ENCODE data around the gene RAD51C. TPM values are rescaled to one million over a fixed set of nuclear protein-coding genes. Genes with fewer than 3 reads are reported as not detected.
"Not testable (repeated sequence)": the region's sequence is repeated elsewhere in the genome, so short reads cannot be mapped to it uniquely, and the experiment has no call there.

RAD51C gene
- total RNA-seq, 1 donor from 2014 or later, result 32.5 TPM

DNA sequence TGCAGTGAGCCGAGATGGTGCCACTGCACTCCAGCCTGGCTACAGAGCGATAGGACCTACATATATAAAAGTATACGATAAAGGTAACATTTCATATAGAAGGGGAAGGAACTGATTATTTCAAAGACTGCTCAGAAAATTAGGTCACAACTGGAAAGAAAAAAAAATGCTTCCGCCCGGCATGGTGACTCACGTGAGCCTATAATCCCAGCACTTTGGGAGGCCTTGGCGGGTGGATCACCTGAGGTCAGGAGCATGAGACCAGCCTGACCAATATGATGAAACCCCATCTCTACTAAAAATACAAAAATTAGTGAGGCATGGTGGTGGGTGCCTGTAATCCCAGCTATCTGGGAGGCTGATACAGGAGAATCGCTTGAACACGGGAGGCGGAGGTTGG lies 8.4 kb upstream of the RAD51C start:
- DNase-seq (ENCODE audit: low spot score), result no peak

DNA sequence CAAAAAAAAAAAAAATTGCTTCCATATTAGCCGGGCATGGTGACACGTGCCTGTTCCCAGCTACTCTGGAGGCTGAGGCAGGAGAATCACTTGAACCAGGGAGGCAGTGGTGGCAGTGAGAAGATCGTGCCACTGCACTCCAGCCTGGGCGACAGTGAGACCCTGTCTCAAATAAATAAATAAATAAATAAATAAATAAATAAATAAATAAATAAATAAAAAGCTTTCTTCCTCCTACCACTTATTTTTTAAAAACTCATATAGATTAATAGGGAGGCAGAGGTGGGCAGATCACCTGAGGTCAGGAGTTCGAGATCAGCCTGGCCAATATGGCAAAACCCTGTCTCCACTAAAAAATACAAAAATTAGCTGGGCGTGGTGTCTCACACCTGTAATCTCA lies 7.9 kb upstream of the RAD51C start:
- not testable (repeated sequence) for DNase-seq (ENCODE audit: low spot score)

DNA sequence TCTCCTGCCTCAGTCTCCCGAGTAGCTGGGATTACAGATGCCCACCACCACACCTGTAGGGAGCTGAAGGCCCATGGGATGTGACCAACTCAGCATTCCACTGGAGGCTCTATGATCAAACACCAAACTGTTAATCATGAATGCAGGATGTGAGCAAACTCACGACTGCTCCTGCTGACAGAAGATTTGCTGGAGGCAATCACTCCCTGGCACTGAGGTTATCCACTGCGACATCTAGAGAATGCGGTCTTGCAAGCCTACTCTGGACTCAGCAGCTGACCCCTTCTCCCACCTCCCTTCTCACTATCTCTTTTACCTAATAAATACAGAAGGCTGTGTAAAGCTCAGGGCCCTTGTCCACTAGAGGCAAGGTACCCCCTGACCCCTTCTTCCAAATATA lies 5.4 kb upstream of the RAD51C start:
- no peak for DNase-seq (ENCODE audit: low spot score)

DNA sequence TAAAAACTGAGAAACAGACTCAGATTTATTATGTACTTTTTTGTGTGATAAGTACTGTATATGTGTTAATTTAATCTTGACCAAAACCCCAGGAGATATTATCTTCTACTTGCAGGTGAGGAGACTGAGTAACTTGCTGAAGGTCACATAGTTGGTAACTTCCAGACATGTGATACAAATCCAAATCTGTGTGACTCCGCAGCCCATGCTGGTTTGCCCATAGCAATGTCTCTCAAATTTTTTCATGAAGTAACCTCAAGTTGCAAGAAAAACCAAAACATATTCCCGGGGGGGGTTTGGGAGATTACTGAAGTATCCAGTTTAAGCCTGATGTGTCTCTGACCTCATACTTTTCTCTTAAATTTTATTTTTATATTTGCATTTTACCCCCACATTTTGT lies 3.9 kb upstream of the RAD51C start:
- DNase-seq (ENCODE audit: low spot score), result no peak

DNA sequence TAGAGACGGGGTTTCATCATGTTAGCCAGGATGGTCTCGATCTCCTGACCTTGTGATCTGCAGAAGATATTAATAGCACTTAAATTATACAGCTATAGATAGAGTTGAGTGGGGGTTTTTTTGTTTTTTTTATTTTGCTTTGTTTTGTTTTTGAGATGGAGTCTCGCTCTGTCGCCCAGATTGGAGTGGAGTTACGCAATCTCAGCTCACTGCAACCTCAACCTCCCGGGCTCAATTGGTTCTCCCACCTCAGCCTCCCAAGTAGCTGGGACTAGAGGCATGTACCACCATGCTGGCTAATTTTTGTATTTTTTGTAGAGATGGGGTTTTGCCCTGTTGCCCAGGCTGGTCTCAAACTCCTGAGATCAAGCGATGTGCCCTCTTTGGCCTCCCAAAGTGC lies 2.4 kb upstream of the RAD51C start:
- DNase-seq (ENCODE audit: low spot score), result not testable (repeated sequence)

DNA sequence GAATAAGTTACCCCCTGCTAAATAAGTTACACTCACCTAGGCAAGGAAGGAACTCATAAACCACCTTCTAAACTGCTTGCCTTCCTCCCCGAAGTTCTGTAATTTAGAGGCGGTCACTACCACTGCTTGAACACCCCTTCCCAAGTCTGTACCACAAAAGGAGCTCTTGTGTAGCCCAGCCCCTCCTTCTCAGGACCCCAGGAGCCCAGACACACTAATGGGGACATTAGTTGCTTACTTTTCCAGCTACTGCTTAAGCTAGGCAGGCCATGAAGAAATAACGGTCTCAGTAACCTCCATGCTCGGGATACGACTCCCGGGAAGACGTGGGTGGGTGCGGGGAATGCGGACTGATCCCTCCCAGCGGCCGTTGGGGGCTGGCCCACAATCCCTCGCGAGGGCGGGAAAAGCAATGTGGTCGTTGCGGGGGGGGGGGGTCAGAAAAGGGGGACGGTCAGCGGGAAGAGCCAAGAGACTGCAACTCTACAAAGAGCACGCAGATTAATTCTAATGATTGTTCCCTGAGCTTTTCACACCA lies 632 bp upstream of the RAD51C start, which contains the start of gene TEX14:
Gene TEX14, minus strand, starts transcription at position 345 of the 538 bp plus-strand sequence. CDS start 40,044 bp downstream, outside the sequence.
- DNase-seq (ENCODE audit: low spot score), result no peak

DNA sequence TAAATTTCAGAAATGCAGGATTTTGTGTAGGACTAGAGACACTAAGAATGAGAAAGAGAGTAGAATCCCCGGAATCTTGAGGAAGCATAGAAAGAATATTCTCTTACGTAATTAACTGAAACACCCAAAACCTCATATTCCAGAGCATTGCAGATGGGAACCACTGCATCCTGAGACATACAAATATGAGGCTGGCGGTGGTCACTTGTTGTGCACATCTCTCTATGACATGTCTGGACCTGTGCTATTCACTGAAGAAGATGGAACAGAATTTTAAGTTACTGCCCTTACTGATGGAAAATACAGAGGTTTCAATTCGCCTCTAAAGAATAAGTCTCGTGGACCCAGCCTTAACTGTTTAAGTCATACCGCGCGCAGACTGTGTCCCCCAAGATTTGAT lies 806 bp downstream of the RAD51C start:
- no peak for DNase-seq (ENCODE audit: low spot score)

DNA sequence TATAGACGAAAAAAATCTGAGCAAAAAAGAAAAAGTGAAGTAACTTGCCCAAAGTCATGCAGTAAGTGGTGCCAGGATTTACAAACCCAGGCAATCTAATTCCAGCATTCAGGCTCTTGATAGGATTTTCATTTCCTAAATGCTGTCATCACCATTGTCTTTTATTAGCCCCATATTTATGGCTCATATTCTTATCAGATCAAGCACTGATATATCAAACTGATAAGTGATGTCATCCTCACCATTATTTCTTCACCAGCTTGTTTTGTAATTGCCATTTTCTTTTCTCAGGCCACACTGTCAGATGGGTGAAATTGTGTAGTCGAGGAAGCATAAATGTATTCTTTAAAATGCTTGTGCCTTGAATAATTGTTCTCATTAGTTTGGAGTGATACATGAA lies 1.3 kb downstream of the RAD51C start:
- no peak for DNase-seq (ENCODE audit: low spot score)

DNA sequence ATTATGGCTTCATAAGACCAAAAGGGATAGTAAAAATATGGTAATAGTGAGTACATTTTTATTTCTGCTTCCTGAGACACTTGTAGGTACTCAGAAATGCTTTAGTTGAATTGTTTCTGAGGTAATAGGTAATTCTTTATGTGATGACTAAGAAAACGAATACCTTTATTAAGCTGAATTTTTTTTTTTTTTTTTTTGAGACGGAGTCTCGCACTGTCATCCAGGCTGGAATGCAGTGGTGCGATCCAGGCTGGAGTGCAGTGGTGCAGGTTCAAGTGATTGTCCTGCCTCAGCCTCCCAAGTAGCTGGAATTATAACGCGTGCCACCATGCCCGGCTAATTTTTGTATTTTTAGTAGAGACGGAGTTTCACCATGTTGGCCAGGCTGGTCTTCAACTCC lies 1.9 kb downstream of the RAD51C start:
- DNase-seq (ENCODE audit: low spot score), result no peak

DNA sequence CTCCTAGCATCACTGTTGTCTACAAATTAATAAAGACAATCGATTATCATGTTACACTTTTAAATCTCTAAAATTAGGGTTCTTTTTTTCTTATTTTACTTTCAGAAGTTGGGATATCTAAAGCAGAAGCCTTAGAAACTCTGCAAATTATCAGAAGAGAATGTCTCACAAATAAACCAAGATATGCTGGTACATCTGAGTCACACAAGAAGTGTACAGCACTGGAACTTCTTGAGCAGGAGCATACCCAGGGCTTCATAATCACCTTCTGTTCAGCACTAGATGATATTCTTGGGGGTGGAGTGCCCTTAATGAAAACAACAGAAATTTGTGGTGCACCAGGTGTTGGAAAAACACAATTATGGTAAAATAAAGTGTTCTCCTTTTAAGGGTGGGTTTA lies 2.4 kb downstream of the RAD51C start:
- no peak for DNase-seq (ENCODE audit: low spot score)

DNA sequence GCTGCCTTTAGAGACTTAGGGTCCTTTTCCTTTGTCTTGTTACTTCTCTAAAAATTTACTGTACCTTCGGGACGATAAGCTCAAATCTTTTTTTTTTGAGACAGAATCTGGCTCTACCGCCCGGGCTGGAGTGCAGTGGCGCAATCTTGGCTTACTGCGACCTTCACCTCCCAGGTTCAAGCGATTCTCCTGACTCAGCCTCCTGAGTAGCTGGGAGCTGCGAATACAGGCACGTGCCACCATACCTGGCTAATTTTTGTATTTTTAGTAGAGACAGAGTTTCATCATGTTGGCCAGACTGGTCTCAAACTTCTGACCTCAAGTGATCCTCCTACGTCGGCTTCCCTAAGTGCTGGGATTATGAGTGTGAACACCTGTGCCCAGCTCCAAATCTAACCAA lies 7.4 kb downstream of the RAD51C start:
- DNase-seq (ENCODE audit: low spot score), result no peak

DNA sequence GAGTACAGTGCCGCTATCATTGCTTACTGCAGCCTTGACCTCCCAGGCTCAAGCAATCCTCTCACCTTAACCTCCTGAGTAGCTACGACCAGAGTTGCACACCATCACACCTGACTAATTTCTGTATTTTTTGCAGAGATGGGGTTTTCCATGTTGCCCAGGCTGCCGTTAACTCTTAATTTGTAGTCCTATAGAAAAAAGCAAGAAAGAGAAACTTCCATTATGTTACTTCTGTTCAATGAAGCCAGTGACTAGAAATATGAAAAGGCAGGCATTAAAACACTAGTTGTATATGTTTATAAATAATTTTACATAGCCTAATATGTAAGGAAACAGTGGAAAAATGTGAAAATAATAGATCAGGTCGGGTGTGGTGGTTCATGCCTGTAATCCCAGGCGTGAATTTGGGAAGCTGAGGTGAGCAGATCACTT lies 9.7 kb downstream of the RAD51C start:
- DNase-seq (ENCODE audit: low spot score), result no peak

DNA sequence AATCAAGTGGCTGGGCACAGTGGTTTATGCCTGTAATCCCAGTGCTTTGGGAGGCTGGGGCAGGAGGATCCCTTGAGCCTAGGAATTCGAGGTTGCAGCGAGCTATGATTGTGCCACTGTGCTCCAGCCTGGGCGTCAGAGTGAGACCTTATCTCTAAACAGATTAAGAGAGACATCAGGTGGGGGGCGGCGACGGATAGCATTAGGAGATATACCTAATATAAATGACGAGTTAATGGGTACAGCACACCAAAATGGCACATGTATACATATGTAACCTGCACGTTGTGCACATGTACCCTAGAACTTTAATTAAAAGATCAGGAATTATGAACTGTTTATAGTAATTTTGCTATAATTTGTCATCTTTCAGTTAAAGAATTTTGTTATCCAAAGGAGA lies 10.3 kb downstream of the RAD51C start:
- DNase-seq (ENCODE audit: low spot score), result no peak

DNA sequence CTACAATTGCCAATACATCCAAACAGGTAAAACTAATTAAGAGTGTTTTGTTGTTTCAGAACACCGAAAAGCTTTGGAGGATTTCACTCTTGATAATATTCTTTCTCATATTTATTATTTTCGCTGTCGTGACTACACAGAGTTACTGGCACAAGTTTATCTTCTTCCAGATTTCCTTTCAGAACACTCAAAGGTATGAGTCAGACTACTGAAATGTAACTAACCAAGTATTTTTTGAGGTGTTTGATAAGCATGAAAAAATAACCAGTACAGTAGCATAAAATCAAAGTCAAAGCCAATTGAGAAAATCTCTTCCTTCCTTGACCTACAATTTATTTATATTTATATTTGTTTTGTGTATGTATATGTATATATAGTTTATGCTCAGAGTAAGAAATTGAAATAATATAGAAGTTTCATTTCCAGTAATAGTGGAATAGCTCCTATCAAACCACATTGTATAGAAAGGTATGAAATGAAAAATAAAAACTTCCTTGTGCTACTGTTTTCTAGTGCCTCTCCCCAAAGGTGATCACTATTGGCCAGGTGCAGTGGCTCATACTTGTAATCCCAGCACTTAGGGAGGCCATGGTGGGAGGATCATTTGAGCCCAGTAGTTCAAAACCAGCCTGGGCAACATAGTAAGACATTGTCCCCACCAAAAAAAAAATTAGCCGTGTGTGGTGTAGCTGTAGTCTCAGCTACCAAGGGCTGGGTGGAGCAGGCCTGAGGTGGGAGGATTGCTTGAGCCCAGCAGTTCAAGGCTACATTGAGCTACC lies 10.9 kb downstream of the RAD51C start:
- no peak for DNase-seq (ENCODE audit: low spot score)

DNA sequence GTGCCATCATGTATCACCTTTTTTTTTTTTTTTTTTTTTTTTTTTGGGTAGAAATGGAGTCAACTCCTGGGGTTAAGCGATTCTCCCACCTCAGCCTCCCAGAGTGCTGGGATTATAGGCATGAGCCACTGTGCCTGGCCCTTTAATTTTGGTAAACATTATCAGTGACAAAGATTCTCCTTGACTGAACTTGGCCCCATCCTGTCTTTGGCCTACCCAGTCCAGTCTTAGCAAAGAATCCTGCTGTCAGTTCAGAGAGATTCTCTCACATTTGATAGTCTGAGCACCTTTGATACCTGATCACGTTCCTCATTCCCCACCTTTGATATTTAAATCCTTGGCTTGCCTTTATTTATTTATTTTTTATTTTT lies 11.5 kb downstream of the RAD51C start:
- no peak for DNase-seq (ENCODE audit: low spot score)

DNA sequence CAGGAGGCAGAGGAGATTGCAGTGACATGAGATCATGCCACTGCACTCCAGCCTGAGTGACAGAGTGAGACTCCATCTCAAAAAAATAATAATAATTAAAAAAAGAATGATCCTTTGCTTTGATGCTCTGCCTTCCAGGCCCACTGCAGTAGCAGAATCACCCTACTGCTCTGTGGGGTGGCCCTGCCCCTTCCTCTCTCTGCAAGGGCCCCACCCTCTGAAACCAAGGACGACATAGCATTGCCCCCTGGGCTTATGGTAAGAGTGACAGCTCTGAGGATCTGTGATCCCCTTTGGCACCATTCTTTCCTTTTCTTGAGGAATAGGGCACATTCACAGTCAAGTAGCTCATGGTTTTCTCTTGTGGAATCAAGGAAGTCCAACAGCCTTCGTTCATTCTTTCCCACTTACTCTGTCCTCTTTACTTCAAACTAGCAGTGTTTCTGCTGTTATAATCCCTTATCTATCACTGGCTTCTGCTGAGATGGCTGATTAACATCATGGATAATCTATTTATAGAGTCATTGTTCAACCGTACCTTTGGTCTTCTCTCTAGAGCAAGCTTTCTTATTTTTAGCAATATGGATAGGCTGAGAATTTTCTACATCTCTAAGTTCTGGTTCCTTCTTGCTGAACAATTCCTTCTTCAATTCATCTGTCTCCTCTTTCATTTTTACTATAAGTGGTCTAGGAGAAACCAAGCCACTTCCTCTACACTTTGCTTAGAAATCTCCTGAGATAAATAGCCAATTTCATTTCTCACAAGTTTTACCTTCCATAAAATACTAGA lies 14.1 kb downstream of the RAD51C start:
- no peak for DNase-seq (ENCODE audit: low spot score)

DNA sequence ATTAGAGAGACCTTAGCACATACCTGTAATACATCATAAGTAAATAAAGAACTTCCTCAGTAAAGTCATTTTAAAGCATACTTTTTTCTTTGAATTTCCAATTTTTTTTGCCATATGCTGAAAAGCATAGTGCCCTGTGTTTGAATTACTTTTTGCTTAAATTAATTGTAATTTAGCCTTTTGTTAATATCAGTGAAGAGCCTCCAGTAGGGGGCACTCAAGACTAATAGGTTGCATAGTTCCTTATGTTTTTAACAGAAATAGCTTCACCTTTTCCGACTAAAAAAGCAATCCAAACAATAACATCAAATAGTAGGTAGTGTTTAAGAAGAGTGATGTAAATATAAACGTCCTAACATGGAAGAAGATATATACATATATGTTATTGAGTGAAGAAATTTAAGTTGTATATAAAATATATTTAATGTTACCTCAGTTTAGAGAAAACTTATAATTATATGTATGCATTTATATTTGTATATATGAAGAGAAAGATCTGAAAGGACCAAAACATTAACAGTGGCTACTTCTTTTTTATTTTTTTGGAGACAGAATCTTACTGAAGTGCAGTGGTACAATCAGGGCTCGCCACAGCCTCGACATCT lies 18.6 kb downstream of the RAD51C start:
- DNase-seq (ENCODE audit: low spot score), result peak; percentile 58

DNA sequence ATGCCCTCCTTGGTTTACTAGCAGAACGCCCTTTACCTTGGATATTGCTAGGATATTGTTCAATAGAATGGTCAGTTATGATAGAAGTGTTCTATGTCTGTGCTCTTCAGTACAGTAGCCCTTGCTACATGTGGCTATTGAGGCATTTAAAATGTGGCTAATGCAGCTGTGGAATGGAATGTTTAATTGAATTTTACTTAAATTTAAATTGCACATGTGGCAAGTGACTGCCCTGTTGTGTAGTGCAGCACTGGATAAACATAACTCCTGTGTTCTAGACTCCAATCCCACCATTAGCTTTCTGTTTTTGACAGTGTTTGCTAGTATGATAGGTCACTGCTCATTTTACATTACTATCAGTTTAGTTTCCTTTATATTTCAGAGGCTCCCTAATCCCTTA lies 29.9 kb downstream of the RAD51C start:
- DNase-seq (ENCODE audit: low spot score), result no peak

DNA sequence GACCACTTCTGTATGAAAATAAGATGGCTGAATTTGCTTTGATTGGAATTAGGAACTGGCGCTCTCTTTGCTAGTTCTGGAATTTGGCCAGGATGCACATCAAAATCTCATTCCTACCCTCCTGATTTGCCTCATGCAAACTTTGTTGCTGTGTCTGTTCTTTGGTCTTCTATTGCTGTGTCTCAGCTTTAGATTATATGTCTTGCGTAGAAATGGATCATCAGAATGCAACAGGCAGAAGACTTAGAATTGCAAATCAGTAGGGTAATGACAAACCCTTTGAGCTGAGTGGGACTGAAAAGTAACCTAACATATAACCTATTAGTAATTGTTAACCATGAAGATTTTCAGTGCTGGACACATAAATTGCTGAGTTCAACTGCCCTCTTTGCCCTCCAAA lies 30.3 kb downstream of the RAD51C start:
- no peak for DNase-seq (ENCODE audit: low spot score)

DNA sequence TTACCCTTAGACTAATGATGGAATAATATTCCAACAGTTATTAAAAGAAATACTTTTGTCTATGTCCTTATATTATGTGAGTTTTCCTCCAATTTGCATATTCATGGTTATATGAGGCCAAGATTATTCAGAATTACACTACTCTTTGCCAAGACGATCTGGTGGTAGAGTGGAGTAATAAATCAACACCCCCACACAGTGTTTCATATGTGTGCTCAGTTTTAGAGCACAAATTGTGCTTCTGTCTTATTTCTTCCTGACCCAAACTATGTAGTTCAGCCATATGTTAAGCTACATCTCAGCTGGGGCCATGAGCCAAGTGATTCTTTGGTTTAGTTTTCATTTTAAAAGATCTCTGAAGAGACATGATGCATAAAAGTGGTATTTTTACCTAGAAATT lies 36.4 kb downstream of the RAD51C start:
- no peak for DNase-seq (ENCODE audit: low spot score)

DNA sequence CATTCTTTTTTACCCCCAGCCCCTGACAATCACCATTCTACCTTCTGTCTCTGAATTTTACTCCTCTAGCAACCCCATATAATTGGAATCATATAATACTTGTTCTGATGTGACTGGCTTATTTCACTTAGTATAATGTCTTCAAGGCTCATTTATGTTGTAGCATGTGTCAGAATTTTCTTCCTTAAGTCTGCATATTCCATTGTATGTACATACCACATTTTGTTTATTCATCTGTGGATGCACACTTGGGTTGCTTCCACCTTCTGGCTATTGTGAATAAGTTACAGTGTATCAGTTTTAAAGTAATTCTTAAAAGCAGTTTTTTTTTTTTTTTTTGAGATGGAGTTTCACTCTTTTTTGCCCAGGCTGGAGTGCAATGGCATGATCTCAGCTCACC lies 38.5 kb downstream of the RAD51C start:
- no peak for DNase-seq (ENCODE audit: low spot score)

DNA sequence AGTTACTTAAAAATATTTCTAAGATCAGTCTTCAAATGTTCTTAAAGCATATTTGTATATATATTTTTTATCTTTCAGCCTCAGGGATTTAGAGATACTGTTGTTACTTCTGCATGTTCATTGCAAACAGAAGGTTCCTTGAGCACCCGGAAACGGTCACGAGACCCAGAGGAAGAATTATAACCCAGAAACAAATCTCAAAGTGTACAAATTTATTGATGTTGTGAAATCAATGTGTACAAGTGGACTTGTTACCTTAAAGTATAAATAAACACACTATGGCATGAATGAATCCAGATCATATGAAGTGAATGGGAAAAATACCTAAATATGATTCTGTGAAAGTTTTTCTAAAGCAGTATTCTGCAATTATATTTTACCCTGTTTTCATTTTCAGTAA lies 41.6 kb downstream of the RAD51C start:
- no peak for DNase-seq (ENCODE audit: low spot score)

Measured in umbilical cord (tissue), 2 donors.